Gastroesophageal sphincter (tissue), 4 donors: ENCODE results near the gene USP24. TPM values are rescaled to one million over a fixed set of nuclear protein-coding genes. Genes with fewer than 3 reads are reported as not detected.

ENCODE experiments used
- ATAC-seq: fragments of 150-250 bp; one replicate; pipeline ENCODE4 v1.9.1; 2016; ENCODE audit warnings: mild to moderate bottlenecking, moderate library complexity
- H3K27ac ChIP-seq, 4 donors: fragments of 200-600 bp; sonication (generic) in 3 of 4; 1 replicate in 3 of 4; 2 replicates in 1 of 4; pipeline ENCODE4 v1.5.1; 2016 to 2019
- H3K27me3 ChIP-seq: fragments of 200-600 bp; sonication (generic); one replicate; pipeline ENCODE4 v1.5.1; 2019
- H3K36me3 ChIP-seq, 2 donors: fragments of 200-600 bp; sonication (generic); one replicate each; pipeline ENCODE4 v1.5.1; 2019; ENCODE audit warnings: control low read depth in 1 of 2
- H3K4me1 ChIP-seq, 3 donors: fragments of 200-600 bp; sonication (generic); 1 replicate in 2 of 3; 2 replicates in 1 of 3; pipeline ENCODE4 v1.5.1; 2016 to 2019; ENCODE audit warnings: control low read depth in 2 of 3
- H3K4me3 ChIP-seq, 2 donors: fragments of 200-600 bp; sonication (generic); one replicate each; pipeline ENCODE4 v1.5.1; 2019; ENCODE audit warnings: mild to moderate bottlenecking in 1 of 2, moderate library complexity in 1 of 2
- H3K9me3 ChIP-seq, 3 donors: fragments of 200-600 bp; sonication (generic); one replicate each; pipeline ENCODE4 v1.5.1; 2017 to 2019; ENCODE audit warnings: control low read depth in 2 of 3
- EP300 ChIP-seq: sonication (generic); formaldehyde crosslinking; IDR thresholded peaks from one replicate; pipeline ENCODE4 v1.6.1; 2017; ENCODE audit warnings: antibody characterized with exemption, mild to moderate bottlenecking
- POLR2A ChIP-seq, 2 donors: fragments of 450-650 bp; IDR thresholded peaks; one replicate each; pipeline ENCODE4 v1.6.1; 2017; ENCODE audit warnings: antibody characterized with exemption in 2 of 2, mild to moderate bottlenecking in 2 of 2, moderate library complexity in 1 of 2
- POLR2AphosphoS5 ChIP-seq: sonication (generic); formaldehyde crosslinking; IDR thresholded peaks from one replicate; pipeline ENCODE4 v1.6.1; 2017; ENCODE audit warnings: antibody characterized with exemption
- WGBS, 2 donors: methylation state at CpG; one replicate each; pipeline ENCODE4 v1.1.5; 2018; ENCODE audit warnings: low coverage in 1 of 2; 5-methylcytosine and 5-hydroxymethylcytosine counted together
- total RNA-seq, 4 donors: library from RNA; depleted of rRNA; stranded (reverse); fragments of >200 nt; gene quantifications; one replicate each; pipeline ENCODE4 v1.1.0, GENCODE V29; 2016
- TF ChIP-seq, protein P1 (sequence below), 4 experiments: fragments of 200-600 bp in 2 of 4; fragments of 450-650 bp in 2 of 4; sonication (generic) in 1 of 4; IDR thresholded peaks; one replicate each; pipeline ENCODE4 v1.5.1; 2017 to 2019; ENCODE audit warnings: antibody characterized with exemption in 4 of 4, mild to moderate bottlenecking in 2 of 4, moderate library complexity in 2 of 4

USP24 gene
- total RNA-seq, 4 donors from 2014 or later, result 36.8 to 54.8 (median 45.5) TPM

DNA sequence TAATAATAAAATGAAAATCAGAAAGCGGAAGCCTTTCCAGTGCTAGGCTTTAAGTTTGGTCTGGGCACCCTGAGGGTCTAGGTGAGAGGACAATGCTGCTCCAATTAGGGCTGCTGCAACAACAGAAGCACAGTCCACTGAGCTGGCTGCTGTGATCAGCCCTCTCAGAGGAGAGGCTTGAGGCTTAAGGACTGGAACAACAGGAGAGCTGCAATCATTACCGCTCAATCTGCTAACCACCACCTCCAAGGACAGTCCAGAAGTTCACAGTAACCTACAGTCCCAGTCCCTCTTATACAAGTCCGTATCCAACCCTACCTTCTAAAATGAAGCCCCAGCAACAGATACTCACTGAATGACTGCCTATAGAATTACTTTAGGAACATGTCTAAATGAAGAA lies 62.1 kb downstream of the USP24 start:
- WGBS, 2 donors, result 100% methylated on average over 1 to 3 of the region's 3 CpGs

GRCh38 chr1:55150880-55151588 lies 64.1 kb downstream of the USP24 start:
- no peaks in the 10 kb centered on the region for H3K27me3 ChIP-seq
- peak; percentile 68 for ATAC-seq
- peaks cover 0 to 68% of the 10 kb centered on the region in 2 donors for H3K36me3 ChIP-seq
- H3K9me3 ChIP-seq, result no peaks in the 10 kb centered on the region
- H3K4me3 ChIP-seq, result no peak overlapping the region
- TF ChIP-seq, protein P1, sequence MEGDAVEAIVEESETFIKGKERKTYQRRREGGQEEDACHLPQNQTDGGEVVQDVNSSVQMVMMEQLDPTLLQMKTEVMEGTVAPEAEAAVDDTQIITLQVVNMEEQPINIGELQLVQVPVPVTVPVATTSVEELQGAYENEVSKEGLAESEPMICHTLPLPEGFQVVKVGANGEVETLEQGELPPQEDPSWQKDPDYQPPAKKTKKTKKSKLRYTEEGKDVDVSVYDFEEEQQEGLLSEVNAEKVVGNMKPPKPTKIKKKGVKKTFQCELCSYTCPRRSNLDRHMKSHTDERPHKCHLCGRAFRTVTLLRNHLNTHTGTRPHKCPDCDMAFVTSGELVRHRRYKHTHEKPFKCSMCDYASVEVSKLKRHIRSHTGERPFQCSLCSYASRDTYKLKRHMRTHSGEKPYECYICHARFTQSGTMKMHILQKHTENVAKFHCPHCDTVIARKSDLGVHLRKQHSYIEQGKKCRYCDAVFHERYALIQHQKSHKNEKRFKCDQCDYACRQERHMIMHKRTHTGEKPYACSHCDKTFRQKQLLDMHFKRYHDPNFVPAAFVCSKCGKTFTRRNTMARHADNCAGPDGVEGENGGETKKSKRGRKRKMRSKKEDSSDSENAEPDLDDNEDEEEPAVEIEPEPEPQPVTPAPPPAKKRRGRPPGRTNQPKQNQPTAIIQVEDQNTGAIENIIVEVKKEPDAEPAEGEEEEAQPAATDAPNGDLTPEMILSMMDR (IDR thresholded peaks at IDR 0.05), result no peak
- no peak for TF ChIP-seq POLR2AphosphoS5
- no peak for TF ChIP-seq EP300
- TF ChIP-seq POLR2A (IDR thresholded peaks at IDR 0.05), result no peak
- H3K27ac ChIP-seq, result no peak overlapping the region
- WGBS, 2 donors, result 92 to 94% methylated on average over 2 of the region's 2 CpGs
- no peaks in the 10 kb centered on the region for H3K4me1 ChIP-seq

More for the DNA sequence above, 62.1 kb downstream of the USP24 start:
- no peak for ATAC-seq
- TF ChIP-seq POLR2AphosphoS5, result no peak
- no peak for TF ChIP-seq POLR2A (IDR thresholded peaks at IDR 0.05)
- TF ChIP-seq, protein P1 (IDR thresholded peaks at IDR 0.05), result no peak
- no peak for TF ChIP-seq EP300
- H3K4me3 ChIP-seq, result no peak overlapping the region
- peaks cover 0 to 77% of the 10 kb centered on the region in 2 donors for H3K36me3 ChIP-seq
- H3K27ac ChIP-seq, result no peak overlapping the region
- no peaks in the 10 kb centered on the region for H3K27me3 ChIP-seq
- H3K4me1 ChIP-seq, result no peaks in the 10 kb centered on the region
- H3K9me3 ChIP-seq, result no peaks in the 10 kb centered on the region

DNA sequence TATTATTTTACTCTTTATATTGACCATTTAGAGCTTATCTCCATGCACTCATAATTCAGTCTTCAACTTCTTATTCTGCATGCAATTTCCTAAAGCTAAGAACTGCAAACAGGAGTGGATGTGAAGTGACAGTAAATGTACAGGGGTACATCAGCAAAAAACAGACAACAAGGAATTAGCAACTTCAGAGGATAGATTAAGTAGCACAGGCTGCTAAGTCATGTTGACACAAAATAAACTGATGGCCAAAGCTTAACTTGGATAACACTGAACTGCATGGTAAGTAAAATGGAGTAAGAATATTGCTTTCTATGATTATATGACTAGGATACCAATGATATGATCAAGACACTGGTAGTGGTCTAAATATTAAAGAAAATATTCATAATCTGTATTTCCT lies 66.5 kb downstream of the USP24 start:
- no peak for ATAC-seq
- Histone ChIP-seq H3K4me1 (no peaks in the 10 kb centered on the region), H3K27ac (no peak overlapping the region), H3K27me3 (no peaks in the 10 kb centered on the region), H3K9me3 (no peaks in the 10 kb centered on the region), H3K4me3 (no peak overlapping the region), H3K36me3 (peaks cover 0 to 69% of the 10 kb centered on the region in 2 donors)
- TF ChIP-seq POLR2AphosphoS5, result no peak
- no peak for TF ChIP-seq POLR2A (IDR thresholded peaks at IDR 0.05)
- TF ChIP-seq, protein P1 (IDR thresholded peaks at IDR 0.05), result no peak
- no peak for TF ChIP-seq EP300

DNA sequence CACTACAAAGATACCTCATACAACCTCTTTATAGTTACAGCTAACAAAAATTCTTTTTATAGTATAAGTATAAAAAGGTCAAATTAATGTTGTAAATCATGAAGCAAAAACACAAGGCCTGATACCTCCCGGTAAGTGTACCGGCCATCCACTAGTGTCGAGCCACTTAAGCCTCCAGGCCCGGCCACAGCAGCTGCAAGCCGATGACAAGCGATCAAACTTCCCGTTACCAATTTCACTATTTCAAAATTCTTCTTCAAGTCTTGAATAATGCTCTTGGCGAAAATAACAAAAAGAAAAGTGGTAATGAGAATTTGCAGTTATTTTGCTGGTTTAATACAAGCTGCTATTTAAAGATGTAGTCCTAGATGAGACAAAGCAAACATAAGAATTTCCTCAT lies 67.6 kb downstream of the USP24 start:
- no peak overlapping the region for H3K27ac ChIP-seq
- ATAC-seq, result no peak
- peaks cover 0 to 69% of the 10 kb centered on the region in 2 donors for H3K36me3 ChIP-seq
- no peaks in the 10 kb centered on the region for H3K9me3 ChIP-seq
- H3K4me1 ChIP-seq, result no peaks in the 10 kb centered on the region
- no peak overlapping the region for H3K4me3 ChIP-seq
- TF ChIP-seq POLR2A (IDR thresholded peaks at IDR 0.05) (no peak), POLR2AphosphoS5 (no peak), EP300 (no peak)
- TF ChIP-seq, protein P1 (IDR thresholded peaks at IDR 0.05), result no peak
- WGBS, 2 donors, result 84 to 87% methylated on average over 8 of the region's 8 CpGs
- no peaks in the 10 kb centered on the region for H3K27me3 ChIP-seq

DNA sequence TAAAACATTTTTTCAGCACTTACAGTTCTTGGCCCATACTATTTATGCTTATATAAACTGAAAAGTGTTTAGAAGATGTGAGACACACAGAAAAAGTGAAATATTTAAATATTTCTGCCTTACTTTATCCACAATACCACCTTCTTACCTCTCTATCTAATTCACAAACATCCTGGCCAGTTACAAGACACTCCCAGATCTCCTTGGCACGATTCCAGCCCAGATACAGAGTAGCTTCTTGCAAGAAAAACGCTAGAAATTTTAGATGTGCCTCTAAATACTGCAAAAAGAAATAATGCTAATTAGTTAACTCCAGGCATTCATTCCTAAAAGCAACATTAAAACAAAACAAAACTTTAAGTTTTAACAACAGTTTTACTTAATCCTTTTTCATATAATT lies 68.4 kb downstream of the USP24 start:
- Histone ChIP-seq H3K27me3 (no peaks in the 10 kb centered on the region), H3K27ac (no peak overlapping the region), H3K4me3 (no peak overlapping the region), H3K4me1 (no peaks in the 10 kb centered on the region), H3K36me3 (peaks cover 0 to 71% of the 10 kb centered on the region in 2 donors), H3K9me3 (no peaks in the 10 kb centered on the region)
- WGBS, 2 donors, result 30 to 33% methylated on average over 1 to 2 of the region's 2 CpGs
- no peak for ATAC-seq
- TF ChIP-seq, protein P1 (IDR thresholded peaks at IDR 0.05), result no peak
